GM23338 (cell line): ENCODE data around the gene MTMR6. TPM values are rescaled to one million over a fixed set of nuclear protein-coding genes. Genes with fewer than 3 reads are reported as not detected.

Experiments used
- ATAC-seq: fragments of 200-7000 bp; cut with Tn5 transposase; 3 replicates; pipeline ENCODE4 v1.9.1; 2020
- DNase-seq: peaks from one replicate; pipeline ENCODE4 v3.0.0-alpha.2; 2015; ENCODE audit warnings: low spot score
- H2AFZ ChIP-seq: fragments of 200-600 bp; sonication (generic); 2 replicates; pipeline ENCODE4 v1.8.0; 2016; ENCODE audit warnings: antibody characterized with exemption, mild to moderate bottlenecking, moderate library complexity
- H3F3A ChIP-seq: fragments of 200-600 bp; sonication (generic); replicated peaks from 2 replicates; pipeline ENCODE4 v1.8.0; 2017; ENCODE audit warnings: antibody characterized with exemption, mixed run types, low read depth
- H3K27ac ChIP-seq: fragments of 200-600 bp; sonication (generic); 2 replicates; pipeline ENCODE4 v1.6.1; 2016; ENCODE audit warnings: low read depth
- H3K27me3 ChIP-seq: fragments of 200-600 bp; sonication (generic); 2 replicates; pipeline ENCODE4 v1.8.0; 2016; ENCODE audit warnings: mild to moderate bottlenecking, mixed run types, moderate library complexity; ENCODE audit not compliant: insufficient read depth
- H3K36me3 ChIP-seq: fragments of 200-600 bp; sonication (generic); 2 replicates; pipeline ENCODE4 v1.8.0; 2016; ENCODE audit warnings: mild to moderate bottlenecking; ENCODE audit not compliant: insufficient read depth
- H3K4me1 ChIP-seq: fragments of 200-600 bp; sonication (generic); 2 replicates; pipeline ENCODE4 v1.8.0; 2016; ENCODE audit warnings: mild to moderate bottlenecking, moderate library complexity; ENCODE audit not compliant: insufficient read depth
- H3K4me2 ChIP-seq: fragments of 200-600 bp; sonication (generic); 2 replicates; pipeline ENCODE4 v1.7.1; 2017; ENCODE audit warnings: mixed run types
- H3K4me3 ChIP-seq: fragments of 200-600 bp; sonication (generic); 2 replicates; pipeline ENCODE4 v1.6.1; 2016; ENCODE audit warnings: mixed run types
- H3K79me2 ChIP-seq: fragments of 200-600 bp; sonication (generic); replicated peaks from 2 replicates; pipeline ENCODE4 v1.8.0; 2017; ENCODE audit warnings: mild to moderate bottlenecking; ENCODE audit not compliant: insufficient read depth
- H3K9me2 ChIP-seq: fragments of 200-600 bp; sonication (generic); 2 replicates; pipeline ENCODE4 v1.8.0; 2017; ENCODE audit not compliant: insufficient read depth
- H4K20me1 ChIP-seq: fragments of 200-600 bp; sonication (generic); replicated peaks from 2 replicates; pipeline ENCODE4 v1.8.0; 2017; ENCODE audit warnings: mild to moderate bottlenecking; ENCODE audit not compliant: insufficient read depth
- H3K27ac Mint-ChIP-seq: 2 replicates; pipeline ENCODE4 v1.8.0; 2020; ENCODE audit warnings: inconsistent platforms, mild to moderate bottlenecking, moderate library complexity, mixed read lengths
- H3K27me3 Mint-ChIP-seq: 3 replicates; pipeline ENCODE4 v1.8.0; 2022; ENCODE audit warnings: low read depth, mild to moderate bottlenecking, moderate library complexity, mixed read lengths, inconsistent platforms; ENCODE audit not compliant: insufficient read depth, poor library complexity
- H3K36me3 Mint-ChIP-seq: 3 replicates; pipeline ENCODE4 v1.8.0; 2021; ENCODE audit warnings: low read depth, mild to moderate bottlenecking, inconsistent platforms, moderate library complexity, mixed read lengths
- H3K4me1 Mint-ChIP-seq: 3 replicates; pipeline ENCODE4 v1.8.0; 2020; ENCODE audit warnings: mild to moderate bottlenecking, inconsistent platforms, mixed read lengths
- H3K4me3 Mint-ChIP-seq: 3 replicates; pipeline ENCODE4 v1.8.0; 2021; ENCODE audit warnings: moderate library complexity, mild to moderate bottlenecking, inconsistent platforms, mixed read lengths
- H3K9me3 Mint-ChIP-seq: 3 replicates; pipeline ENCODE4 v1.8.0; 2020; ENCODE audit warnings: moderate library complexity, mild to moderate bottlenecking, inconsistent platforms, mixed read lengths
- CREB1 ChIP-seq: fragments of 250-450 bp; sonication (Bioruptor Pico); IDR thresholded peaks from 2 replicates; pipeline ENCODE4 v1.5.0; 2020; ENCODE audit warnings: low read depth, mild to moderate bottlenecking, moderate library complexity
- EZH2 ChIP-seq: fragments of 200-600 bp; sonication (generic); IDR thresholded peaks from one replicate; pipeline ENCODE4 v1.8.0; 2017; ENCODE audit warnings: antibody characterized with exemption, mild to moderate bottlenecking, low read depth; ENCODE audit not compliant: unreplicated experiment
- EZH2phosphoT487 ChIP-seq: fragments of 200-600 bp; sonication (generic); IDR thresholded peaks from one replicate; pipeline ENCODE4 v1.8.1; 2018; ENCODE audit warnings: antibody characterized with exemption; ENCODE audit not compliant: unreplicated experiment
- JUNB ChIP-seq: IDR thresholded peaks from one replicate; pipeline ENCODE4 v1.6.1; 2016; ENCODE audit warnings: antibody characterized with exemption; ENCODE audit not compliant: unreplicated experiment
- NANOG ChIP-seq: IDR thresholded peaks from 2 replicates; pipeline ENCODE4 v1.6.1; 2016; ENCODE audit warnings: antibody characterized with exemption, borderline replicate concordance
- STAT1 ChIP-seq: IDR thresholded peaks from one replicate; pipeline ENCODE4 v1.6.1; 2016; ENCODE audit warnings: antibody characterized with exemption; ENCODE audit not compliant: unreplicated experiment
- ZNF114 ChIP-seq: fragments of 250-450 bp; sonication (Bioruptor Pico); IDR thresholded peaks from 2 replicates; pipeline ENCODE4 v1.5.0; 2020; ENCODE audit warnings: mild to moderate bottlenecking, moderate library complexity
- ZNF462 ChIP-seq: fragments of 250-450 bp; sonication (Bioruptor Pico); IDR thresholded peaks from 2 replicates; pipeline ENCODE4 v1.5.0; 2020; ENCODE audit warnings: mild to moderate bottlenecking, moderate library complexity
- polyA plus RNA-seq: library from polyadenylated mRNA; unstranded; fragments of >200 nt; fragmentation: Nextera tagmentation; extraction: Ambion mirVana; gene quantifications from 2 replicates; pipeline ENCODE4 v1.2.1, GENCODE V29; 2016
- total RNA-seq: library from RNA; depleted of rRNA; stranded (reverse); fragments of >200 nt; shearing (Covaris generic); gene quantifications from 2 replicates; pipeline ENCODE4 v1.2.3, GENCODE V29; 2014
- TF ChIP-seq, protein P1 (sequence below), 2 experiments: fragments of 200-600 bp in 1 of 2; sonication (generic) in 1 of 2; conservative IDR thresholded peaks; 2 replicates each; pipeline versions ENCODE4 v1.5.1 to v1.6.1; 2016 to 2017; ENCODE audit warnings: antibody characterized with exemption in 2 of 2, low read depth in 2 of 2, mild to moderate bottlenecking in 2 of 2, moderate library complexity in 1 of 2
- TF ChIP-seq, protein P2 (sequence below): IDR thresholded peaks from one replicate; pipeline ENCODE4 v1.6.1; 2018; ENCODE audit warnings: antibody characterized with exemption; ENCODE audit not compliant: unreplicated experiment
- TF ChIP-seq, protein P3 (sequence below): IDR thresholded peaks from 2 replicates; pipeline ENCODE4 v1.6.1; 2016; ENCODE audit warnings: antibody characterized with exemption

The MTMR6 gene
- total and polyA plus RNA-seq, 2 experiments from 2014 or later: 4.6 to 9.5 TPM

GRCh38 chr13:25335856-25336255, 48.6 kb upstream of the MTMR6 start:
- Mint-ChIP-seq H3K27ac (no peak overlapping the region), H3K4me3 (no peak overlapping the region), H3K36me3 (peaks cover 23% of the 10 kb centered on the region; the same call in 2 of the 3 replicates), H3K9me3 (no peaks in the 10 kb centered on the region), H3K27me3 (no peaks in the 10 kb centered on the region), H3K4me1 (no peaks in the 10 kb centered on the region)
- Histone ChIP-seq H3K4me3 (no peak overlapping the region), H3K9me2 (no peaks in the 10 kb centered on the region), H3K79me2 (peaks cover 12% of the 10 kb centered on the region), H3K4me2 (no peak overlapping the region), H3K4me1 (no peaks in the 10 kb centered on the region), H3K27me3 (no peaks in the 10 kb centered on the region), H2AFZ (no peak overlapping the region), H3F3A (no peaks in the 10 kb centered on the region), H3K27ac (no peak overlapping the region), H4K20me1 (peaks cover 4% of the 10 kb centered on the region; the same call in 1 of the 2 replicates), H3K36me3 (peaks cover 24% of the 10 kb centered on the region; the same call in 1 of the 2 replicates)
- TF ChIP-seq ZNF114 (CRISPR knock-in tag): no peak
- TF ChIP-seq STAT1: no peak
- TF ChIP-seq, protein P1, sequence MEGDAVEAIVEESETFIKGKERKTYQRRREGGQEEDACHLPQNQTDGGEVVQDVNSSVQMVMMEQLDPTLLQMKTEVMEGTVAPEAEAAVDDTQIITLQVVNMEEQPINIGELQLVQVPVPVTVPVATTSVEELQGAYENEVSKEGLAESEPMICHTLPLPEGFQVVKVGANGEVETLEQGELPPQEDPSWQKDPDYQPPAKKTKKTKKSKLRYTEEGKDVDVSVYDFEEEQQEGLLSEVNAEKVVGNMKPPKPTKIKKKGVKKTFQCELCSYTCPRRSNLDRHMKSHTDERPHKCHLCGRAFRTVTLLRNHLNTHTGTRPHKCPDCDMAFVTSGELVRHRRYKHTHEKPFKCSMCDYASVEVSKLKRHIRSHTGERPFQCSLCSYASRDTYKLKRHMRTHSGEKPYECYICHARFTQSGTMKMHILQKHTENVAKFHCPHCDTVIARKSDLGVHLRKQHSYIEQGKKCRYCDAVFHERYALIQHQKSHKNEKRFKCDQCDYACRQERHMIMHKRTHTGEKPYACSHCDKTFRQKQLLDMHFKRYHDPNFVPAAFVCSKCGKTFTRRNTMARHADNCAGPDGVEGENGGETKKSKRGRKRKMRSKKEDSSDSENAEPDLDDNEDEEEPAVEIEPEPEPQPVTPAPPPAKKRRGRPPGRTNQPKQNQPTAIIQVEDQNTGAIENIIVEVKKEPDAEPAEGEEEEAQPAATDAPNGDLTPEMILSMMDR (conservative IDR thresholded peaks at IDR 0.05; ENCODE audit: low read depth in 2 of 2): no peak
- no peak for TF ChIP-seq EZH2
- no peak for TF ChIP-seq JUNB
- TF ChIP-seq, protein P2, sequence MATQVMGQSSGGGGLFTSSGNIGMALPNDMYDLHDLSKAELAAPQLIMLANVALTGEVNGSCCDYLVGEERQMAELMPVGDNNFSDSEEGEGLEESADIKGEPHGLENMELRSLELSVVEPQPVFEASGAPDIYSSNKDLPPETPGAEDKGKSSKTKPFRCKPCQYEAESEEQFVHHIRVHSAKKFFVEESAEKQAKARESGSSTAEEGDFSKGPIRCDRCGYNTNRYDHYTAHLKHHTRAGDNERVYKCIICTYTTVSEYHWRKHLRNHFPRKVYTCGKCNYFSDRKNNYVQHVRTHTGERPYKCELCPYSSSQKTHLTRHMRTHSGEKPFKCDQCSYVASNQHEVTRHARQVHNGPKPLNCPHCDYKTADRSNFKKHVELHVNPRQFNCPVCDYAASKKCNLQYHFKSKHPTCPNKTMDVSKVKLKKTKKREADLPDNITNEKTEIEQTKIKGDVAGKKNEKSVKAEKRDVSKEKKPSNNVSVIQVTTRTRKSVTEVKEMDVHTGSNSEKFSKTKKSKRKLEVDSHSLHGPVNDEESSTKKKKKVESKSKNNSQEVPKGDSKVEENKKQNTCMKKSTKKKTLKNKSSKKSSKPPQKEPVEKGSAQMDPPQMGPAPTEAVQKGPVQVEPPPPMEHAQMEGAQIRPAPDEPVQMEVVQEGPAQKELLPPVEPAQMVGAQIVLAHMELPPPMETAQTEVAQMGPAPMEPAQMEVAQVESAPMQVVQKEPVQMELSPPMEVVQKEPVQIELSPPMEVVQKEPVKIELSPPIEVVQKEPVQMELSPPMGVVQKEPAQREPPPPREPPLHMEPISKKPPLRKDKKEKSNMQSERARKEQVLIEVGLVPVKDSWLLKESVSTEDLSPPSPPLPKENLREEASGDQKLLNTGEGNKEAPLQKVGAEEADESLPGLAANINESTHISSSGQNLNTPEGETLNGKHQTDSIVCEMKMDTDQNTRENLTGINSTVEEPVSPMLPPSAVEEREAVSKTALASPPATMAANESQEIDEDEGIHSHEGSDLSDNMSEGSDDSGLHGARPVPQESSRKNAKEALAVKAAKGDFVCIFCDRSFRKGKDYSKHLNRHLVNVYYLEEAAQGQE: no peak
- no peak for TF ChIP-seq NANOG
- no peak for TF ChIP-seq ZNF462
- TF ChIP-seq, protein P3, sequence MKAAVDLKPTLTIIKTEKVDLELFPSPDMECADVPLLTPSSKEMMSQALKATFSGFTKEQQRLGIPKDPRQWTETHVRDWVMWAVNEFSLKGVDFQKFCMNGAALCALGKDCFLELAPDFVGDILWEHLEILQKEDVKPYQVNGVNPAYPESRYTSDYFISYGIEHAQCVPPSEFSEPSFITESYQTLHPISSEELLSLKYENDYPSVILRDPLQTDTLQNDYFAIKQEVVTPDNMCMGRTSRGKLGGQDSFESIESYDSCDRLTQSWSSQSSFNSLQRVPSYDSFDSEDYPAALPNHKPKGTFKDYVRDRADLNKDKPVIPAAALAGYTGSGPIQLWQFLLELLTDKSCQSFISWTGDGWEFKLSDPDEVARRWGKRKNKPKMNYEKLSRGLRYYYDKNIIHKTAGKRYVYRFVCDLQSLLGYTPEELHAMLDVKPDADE: no peak
- no peak for TF ChIP-seq CREB1 (CRISPR knock-in tag)
- TF ChIP-seq EZH2phosphoT487: no peak
- DNase-seq (no peak), ATAC-seq (no peak)
